K562 (cell line): ENCODE measurements around the gene ILF3.

ENCODE experiments used
- BCLAF1 ChIP-seq, 2 experiments: fragments of 450-650 bp in 1 of 2; IDR thresholded peaks; 2 replicates each; pipeline ENCODE4 v1.6.1; 2011 to 2017; ENCODE audit warnings: low read depth in 2 of 2, antibody characterized with exemption in 1 of 2, borderline replicate concordance in 1 of 2, low read length in 1 of 2, mild to moderate bottlenecking in 1 of 2, mixed read lengths in 1 of 2; ENCODE audit not compliant: control insufficient read depth in 1 of 2
- CHD4 ChIP-seq: fragments of 200-600 bp; sonication (generic); IDR thresholded peaks from 3 replicates; pipeline ENCODE4 v1.6.1; 2012; ENCODE audit warnings: low read depth, mild to moderate bottlenecking, mixed read lengths, low read length, inconsistent platforms; ENCODE audit not compliant: insufficient read depth, insufficient replicate concordance, poor library complexity, severe bottlenecking
- JUN ChIP-seq, 2 experiments: sonication (generic) in 1 of 2; formaldehyde crosslinking in 1 of 2; IDR thresholded peaks; 2 replicates each; pipeline versions ENCODE4 v1.6.1 to v1.8.0; 2012 to 2022; ENCODE audit warnings: borderline replicate concordance in 2 of 2, mild to moderate bottlenecking in 2 of 2, improper control_type of control experiment in 1 of 2, low read depth in 1 of 2, low read length in 1 of 2, missing genetic modification reagents in 1 of 2
- POLR2AphosphoS5 ChIP-seq: IDR thresholded peaks from 2 replicates; pipeline ENCODE4 v1.6.1; 2011; ENCODE audit warnings: mild to moderate bottlenecking, low read depth, low read length, moderate library complexity; ENCODE audit not compliant: control insufficient read depth, insufficient read depth
- RAD21 ChIP-seq, 2 experiments: fragments of 250-450 bp in 1 of 2; fragments of 450-650 bp in 1 of 2; sonication (Bioruptor Pico) in 1 of 2; formaldehyde crosslinking in 1 of 2; IDR thresholded peaks in 1 of 2; conservative IDR thresholded peaks in 1 of 2; 2 replicates each; pipeline versions ENCODE4 v1.4.0 to v1.8.0; 2020 to 2022; ENCODE audit warnings: mild to moderate bottlenecking in 2 of 2, moderate library complexity in 1 of 2
- SP2 ChIP-seq: IDR thresholded peaks from 2 replicates; pipeline ENCODE4 v1.6.1; 2011; ENCODE audit warnings: mild to moderate bottlenecking, low read depth, low read length, moderate library complexity; ENCODE audit not compliant: poor library complexity, severe bottlenecking; ENCODE audit errors: extremely low read depth
- TARDBP ChIP-seq: fragments of 450-650 bp; IDR thresholded peaks from 2 replicates; pipeline ENCODE4 v1.6.1; 2016
- ZNF24 ChIP-seq: fragments of 450-650 bp; IDR thresholded peaks from 2 replicates; pipeline ENCODE4 v1.6.1; 2016

DNA sequence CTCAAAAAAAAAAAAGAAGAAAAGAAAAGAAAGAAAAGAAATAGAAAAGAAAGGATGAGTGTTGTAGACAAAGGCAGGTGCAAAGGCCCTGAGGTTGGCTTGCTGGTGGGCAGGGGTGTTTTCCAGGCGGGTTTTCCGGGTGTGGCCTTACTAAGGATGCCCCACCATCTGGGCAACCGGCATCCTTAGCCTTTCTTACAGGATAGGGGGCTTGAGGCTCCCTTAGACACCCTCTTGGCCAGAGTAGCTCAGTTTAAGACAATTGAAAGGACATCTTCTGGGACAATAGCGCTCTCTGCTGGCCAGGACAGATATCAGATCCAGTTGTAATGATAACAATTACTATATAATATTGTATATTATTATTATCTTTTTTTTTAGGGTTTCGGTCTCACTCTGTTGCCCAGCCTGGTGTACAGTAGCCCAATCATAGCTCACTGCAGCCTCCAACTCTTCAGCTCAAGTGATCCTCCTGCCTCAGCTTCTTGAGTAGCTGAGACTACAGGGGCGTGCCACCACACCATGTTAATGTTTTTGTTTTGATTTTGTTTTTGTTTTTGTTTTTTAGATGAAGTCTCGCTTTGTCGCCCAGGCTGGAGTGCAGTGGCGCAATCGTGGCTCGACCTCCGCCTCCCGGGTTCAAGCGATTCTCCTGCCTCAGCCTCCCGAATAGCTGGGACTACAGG is 45.6 kb downstream of the ILF3 start:
- TF ChIP-seq ZNF24, result no peak
- TF ChIP-seq SP2, result no peak
- TF ChIP-seq RAD21 (CRISPR knock-in tag; conservative IDR thresholded peaks at IDR 0.05 in 1 of 2, IDR thresholded peaks at IDR 0.05 in 1 of 2), result peak; percentile 71 to 79
- no peak for TF ChIP-seq POLR2AphosphoS5
- TF ChIP-seq CHD4, result no peak
- TF ChIP-seq BCLAF1 (IDR thresholded peaks at IDR 0.05; ENCODE audit: borderline replicate concordance in 1 of 2, control insufficient read depth in 1 of 2, low read depth in 2 of 2, low read length in 1 of 2), result no peak
- TF ChIP-seq JUN (IDR thresholded peaks at IDR 0.05; ENCODE audit: borderline replicate concordance, low read depth, low read length), result no peak
- TF ChIP-seq JUN (CRISPR knock-in tag; IDR thresholded peaks at IDR 0.05; ENCODE audit: borderline replicate concordance), result no peak
- TF ChIP-seq TARDBP, result no peak
